LNCAP (cell line): ENCODE measurements around the gene CHID1.

ENCODE experiments used
- TF ChIP-seq, protein P1 (sequence below): fragments of 450-650 bp; IDR thresholded peaks from 2 replicates; pipeline ENCODE4 v1.5.1; 2017; ENCODE audit warnings: mild to moderate bottlenecking

The CHID1 gene

DNA sequence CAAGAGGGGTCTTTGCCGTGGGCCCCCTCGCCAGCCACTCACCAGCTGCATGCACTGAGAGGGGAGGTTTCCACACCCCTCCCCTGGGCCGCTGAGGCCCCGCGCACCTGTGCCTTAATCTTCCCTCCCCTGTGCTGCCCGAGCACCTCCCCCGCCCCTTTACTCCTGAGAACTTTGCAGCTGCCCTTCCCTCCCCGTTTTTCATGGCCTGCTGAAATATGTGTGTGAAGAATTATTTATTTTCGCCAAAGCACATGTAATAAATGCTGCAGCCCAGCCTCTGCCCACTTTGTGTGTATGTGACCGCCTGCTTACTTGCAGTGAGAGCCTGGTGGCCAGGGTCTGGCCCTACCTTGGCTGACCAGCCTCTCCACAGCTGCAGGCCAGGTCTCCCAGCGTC lies 85.7 kb downstream of the CHID1 start:
- TF ChIP-seq, protein P1, sequence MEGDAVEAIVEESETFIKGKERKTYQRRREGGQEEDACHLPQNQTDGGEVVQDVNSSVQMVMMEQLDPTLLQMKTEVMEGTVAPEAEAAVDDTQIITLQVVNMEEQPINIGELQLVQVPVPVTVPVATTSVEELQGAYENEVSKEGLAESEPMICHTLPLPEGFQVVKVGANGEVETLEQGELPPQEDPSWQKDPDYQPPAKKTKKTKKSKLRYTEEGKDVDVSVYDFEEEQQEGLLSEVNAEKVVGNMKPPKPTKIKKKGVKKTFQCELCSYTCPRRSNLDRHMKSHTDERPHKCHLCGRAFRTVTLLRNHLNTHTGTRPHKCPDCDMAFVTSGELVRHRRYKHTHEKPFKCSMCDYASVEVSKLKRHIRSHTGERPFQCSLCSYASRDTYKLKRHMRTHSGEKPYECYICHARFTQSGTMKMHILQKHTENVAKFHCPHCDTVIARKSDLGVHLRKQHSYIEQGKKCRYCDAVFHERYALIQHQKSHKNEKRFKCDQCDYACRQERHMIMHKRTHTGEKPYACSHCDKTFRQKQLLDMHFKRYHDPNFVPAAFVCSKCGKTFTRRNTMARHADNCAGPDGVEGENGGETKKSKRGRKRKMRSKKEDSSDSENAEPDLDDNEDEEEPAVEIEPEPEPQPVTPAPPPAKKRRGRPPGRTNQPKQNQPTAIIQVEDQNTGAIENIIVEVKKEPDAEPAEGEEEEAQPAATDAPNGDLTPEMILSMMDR = no peak

DNA sequence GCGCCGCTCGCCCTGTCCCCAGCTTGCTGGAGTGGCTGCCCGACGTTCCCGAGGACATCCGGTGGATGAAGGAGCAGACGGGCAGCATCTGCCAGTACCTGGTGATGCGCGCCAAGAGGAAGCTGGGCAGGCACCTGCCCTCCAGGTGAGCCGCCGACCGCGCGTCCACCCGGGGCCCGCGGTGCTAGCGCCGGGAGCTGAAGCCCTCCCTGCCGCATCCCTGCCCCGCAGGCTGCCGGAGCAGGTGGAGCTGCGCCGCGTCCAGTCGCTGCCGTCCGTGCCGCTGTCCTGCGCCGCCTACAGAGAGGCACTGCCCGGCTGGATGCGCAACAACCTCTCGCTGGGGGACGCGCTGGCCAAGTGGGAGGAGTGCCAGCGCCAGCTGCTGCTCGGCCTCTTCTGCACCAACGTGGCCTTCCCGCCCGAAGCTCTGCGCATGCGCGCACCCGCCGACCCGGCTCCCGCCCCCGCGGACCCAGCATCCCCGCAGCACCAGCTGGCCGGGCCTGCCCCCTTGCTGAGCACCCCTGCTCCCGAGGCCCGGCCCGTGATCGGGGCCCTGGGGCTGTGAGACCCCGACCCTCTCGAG lies 86.2 kb downstream of the CHID1 start:
- TF ChIP-seq, protein P1 = no peak; the same call in 1 of the 2 replicates

GRCh38 chr11:823441-824291 lies 86.9 kb downstream of the CHID1 start:
- TF ChIP-seq, protein P1 = no peak

- TF ChIP-seq, protein P1 = no peak
These were observed 88.9 kb downstream of the CHID1 start for GRCh38 chr11:821512-822371.

- TF ChIP-seq, protein P1 = no peak
These were observed 89.7 kb downstream of the CHID1 start for GRCh38 chr11:820655-821511.

DNA sequence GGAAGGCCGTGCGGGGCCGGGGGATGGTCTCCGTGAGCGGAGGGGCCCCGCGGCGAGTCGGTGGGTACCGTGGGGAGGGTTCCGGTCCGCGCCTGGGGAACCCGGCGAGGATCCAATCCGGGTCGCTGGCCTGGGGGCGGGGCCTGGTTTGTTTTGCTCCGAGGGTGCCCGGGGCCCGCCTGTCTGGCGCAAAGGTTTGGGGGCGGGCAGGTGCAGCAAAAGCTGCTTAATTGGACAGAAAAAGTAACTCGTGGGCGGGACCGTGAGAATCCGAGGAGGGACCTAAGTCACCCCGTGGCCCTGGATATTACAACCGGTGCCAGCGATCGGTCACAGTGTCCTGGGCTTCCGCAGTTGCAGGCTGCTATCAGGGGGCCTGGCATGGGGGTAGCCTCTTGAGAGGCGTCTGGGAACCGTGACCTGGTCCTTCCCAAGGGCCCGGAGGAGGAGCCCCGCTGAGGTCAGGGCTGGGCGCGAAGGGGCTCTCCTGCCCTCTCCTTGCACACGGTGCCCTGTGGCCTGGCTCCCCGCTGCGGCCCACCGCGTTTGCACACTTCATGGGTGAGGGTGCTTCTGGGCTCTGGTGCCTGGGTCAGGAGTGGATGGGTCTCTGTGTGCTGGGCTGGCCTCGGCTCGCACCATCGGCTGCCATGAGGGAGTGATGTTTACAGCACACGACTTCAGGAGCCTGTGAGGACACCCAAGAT lies 90.5 kb downstream of the CHID1 start:
- TF ChIP-seq, protein P1 = no peak
